CD14-positive monocyte (primary cell): ENCODE data around the gene RALB. TPM values are rescaled to one million over a fixed set of nuclear protein-coding genes. Genes with fewer than 3 reads are reported as not detected.

ENCODE experiments used
- DNase-seq, 3 donors: peaks; one replicate each; pipeline ENCODE4 v3.0.0-alpha.2; 2011 to 2022
- H2AFZ ChIP-seq: 2 replicates; pipeline ENCODE4 v1.6.0; 2012; ENCODE audit warnings: mild to moderate bottlenecking, low read depth, low read length, inconsistent platforms; ENCODE audit not compliant: insufficient read depth, poor library complexity, severe bottlenecking
- H3K27ac ChIP-seq, 2 donors: 1 replicate in 1 of 2; 2 replicates in 1 of 2; pipeline ENCODE4 v1.5.1; 2012 to 2013; ENCODE audit warnings: low read length in 2 of 2, control low read depth in 1 of 2, inconsistent platforms in 1 of 2, low read depth in 1 of 2, mild to moderate bottlenecking in 1 of 2
- H3K27me3 ChIP-seq, 2 donors: one replicate each; pipeline versions ENCODE4 v1.6.0 to v1.6.1; 2011 to 2013; ENCODE audit warnings: low read length in 2 of 2; ENCODE audit not compliant: control insufficient read depth in 2 of 2, insufficient read depth in 2 of 2
- H3K36me3 ChIP-seq, 2 donors: replicated peaks in 1 of 2; 1 replicate in 1 of 2; 2 replicates in 1 of 2; pipeline versions ENCODE4 v1.5.1 to v1.6.1; 2012 to 2013; ENCODE audit warnings: low read length in 2 of 2, control low read depth in 1 of 2, inconsistent platforms in 1 of 2, mild to moderate bottlenecking in 1 of 2; ENCODE audit not compliant: insufficient read depth in 2 of 2, control insufficient read depth in 1 of 2
- H3K4me1 ChIP-seq, 2 donors: 1 replicate in 1 of 2; 2 replicates in 1 of 2; pipeline versions ENCODE4 v1.5.1 to v1.6.1; 2012 to 2013; ENCODE audit warnings: low read length in 2 of 2, control low read depth in 1 of 2, inconsistent platforms in 1 of 2, mild to moderate bottlenecking in 1 of 2, moderate library complexity in 1 of 2; ENCODE audit not compliant: insufficient read depth in 2 of 2, control insufficient read depth in 1 of 2
- H3K4me2 ChIP-seq: replicated peaks from 2 replicates; pipeline ENCODE3; 2012; ENCODE audit warnings: low read length, moderate library complexity, mild to moderate bottlenecking; ENCODE audit not compliant: poor library complexity, severe bottlenecking; ENCODE audit errors: extremely low read depth
- H3K4me3 ChIP-seq, 3 experiments: fragments of 200-600 bp in 1 of 3; sonication (generic) in 1 of 3; replicated peaks in 1 of 3; 1 replicate in 2 of 3; 2 replicates in 1 of 3; pipeline ENCODE4 v1.5.1; 2011 to 2013; ENCODE audit warnings: low read length in 3 of 3, mild to moderate bottlenecking in 3 of 3, control low read depth in 2 of 3, low read depth in 2 of 3, inconsistent platforms in 1 of 3, moderate library complexity in 1 of 3
- H3K79me2 ChIP-seq: 2 replicates; pipeline ENCODE4 v1.6.0; 2012; ENCODE audit warnings: mild to moderate bottlenecking, control low read depth, inconsistent platforms, low read length, moderate library complexity; ENCODE audit not compliant: insufficient read depth
- H3K9ac ChIP-seq: 2 replicates; pipeline ENCODE4 v1.6.0; 2017; ENCODE audit warnings: low read length, mild to moderate bottlenecking; ENCODE audit not compliant: insufficient read depth, poor library complexity, severe bottlenecking
- H3K9me3 ChIP-seq, 2 donors: replicated peaks in 1 of 2; 1 replicate in 1 of 2; 2 replicates in 1 of 2; pipeline versions ENCODE4 v1.5.1 to v1.6.1; 2012 to 2013; ENCODE audit warnings: low read length in 2 of 2, control low read depth in 1 of 2; ENCODE audit not compliant: control insufficient read depth in 1 of 2, insufficient read depth in 1 of 2
- H4K20me1 ChIP-seq: 2 replicates; pipeline ENCODE4 v1.6.0; 2012; ENCODE audit warnings: mild to moderate bottlenecking, low read length, control low read depth, moderate library complexity; ENCODE audit not compliant: insufficient read depth
- H3K27ac Mint-ChIP-seq, 7 donors: one replicate each; pipeline ENCODE4 v1.8.0; 2020; ENCODE audit warnings: mild to moderate bottlenecking in 7 of 7, mixed read lengths in 7 of 7, moderate library complexity in 6 of 7, inconsistent platforms in 2 of 7
- H3K27me3 Mint-ChIP-seq, 3 donors: one replicate each; pipeline ENCODE4 v1.8.0; 2021 to 2022; ENCODE audit warnings: low read depth in 3 of 3, mild to moderate bottlenecking in 3 of 3, mixed read lengths in 3 of 3, moderate library complexity in 3 of 3, inconsistent platforms in 1 of 3
- H3K36me3 Mint-ChIP-seq, 2 donors: one replicate each; pipeline ENCODE4 v1.8.0; 2020; ENCODE audit warnings: mixed read lengths in 2 of 2, inconsistent platforms in 1 of 2, mild to moderate bottlenecking in 1 of 2
- H3K4me1 Mint-ChIP-seq: one replicate; pipeline ENCODE4 v1.8.0; 2020; ENCODE audit warnings: mild to moderate bottlenecking, mixed read lengths
- H3K4me3 Mint-ChIP-seq, 2 donors: one replicate each; pipeline ENCODE4 v1.8.0; 2020; ENCODE audit warnings: mild to moderate bottlenecking in 2 of 2, mixed read lengths in 2 of 2, moderate library complexity in 1 of 2
- H3K9me3 Mint-ChIP-seq, 7 donors: one replicate each; pipeline ENCODE4 v1.8.0; 2020 to 2022; ENCODE audit warnings: mixed read lengths in 7 of 7, mild to moderate bottlenecking in 6 of 7, moderate library complexity in 6 of 7, inconsistent platforms in 2 of 7
- CTCF ChIP-seq: fragments of 200-600 bp; IDR thresholded peaks from one replicate; pipeline ENCODE4 v1.8.0; 2022; ENCODE audit warnings: antibody characterized with exemption, mild to moderate bottlenecking
- WGBS: methylation state at CpG from one replicate; pipeline ENCODE4 v1.1.5; 2013; ENCODE audit warnings: missing lambda C conversion rate; ENCODE audit not compliant: insufficient coverage; 5-methylcytosine and 5-hydroxymethylcytosine counted together
- intact Hi-C, 2 donors: fragments of 100-400 bp; cut with micrococcal nuclease; formaldehyde crosslinking; loops; one replicate each; pipeline versions ENCODE4 v1.15.0 to v1.15.1; 2023
- polyA plus RNA-seq, 3 donors: library from polyadenylated mRNA; depleted of rRNA in 1 of 3; unstranded in 2 of 3; stranded (reverse) in 1 of 3; fragments of 300-500 nt in 2 of 3; fragments of >200 nt in 1 of 3; fragmentation: Illumina TruSeq in 2 of 3; gene quantifications; 1 replicate in 2 of 3; 2 replicates in 1 of 3; pipeline ENCODE4 v1.2.3, GENCODE V29; 2012 to 2021

Gene RALB
- polyA plus RNA-seq, 3 donors: 57.2 to 163 (median 139) TPM

DNA sequence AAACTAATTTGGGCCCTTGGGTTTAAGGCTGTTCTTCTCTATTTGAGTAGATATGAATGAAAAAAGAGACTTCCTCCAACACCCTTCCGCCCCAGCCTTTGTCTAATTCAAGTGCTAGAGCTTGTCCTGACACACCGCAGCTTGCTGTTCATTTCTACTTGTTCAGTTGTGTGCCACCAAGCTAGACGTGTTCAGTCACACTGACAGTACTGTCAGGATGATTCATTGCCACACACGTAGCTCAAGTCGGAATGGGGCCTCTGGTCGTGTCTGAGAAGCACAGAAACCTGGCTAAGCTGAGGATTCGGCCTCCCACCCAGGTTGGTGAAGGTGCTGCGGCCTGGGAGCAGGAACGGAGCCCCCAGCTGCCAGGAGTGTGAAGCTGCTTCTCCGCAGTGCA is 47.7 kb downstream of the RALB start:
- WGBS: 97% methylated on average over 10 of the region's 10 CpGs
- peaks cover 19% of the 10 kb centered on the region for H3K4me1 Mint-ChIP-seq
- H3K9me3 Mint-ChIP-seq: no peaks in the 10 kb centered on the region
- no peak overlapping the region for H3K4me2 ChIP-seq
- no peak overlapping the region for H2AFZ ChIP-seq
- no peaks in the 10 kb centered on the region for H3K79me2 ChIP-seq
- H3K36me3 ChIP-seq: peaks cover 47 to 79% of the 10 kb centered on the region in 2 donors
- no peak overlapping the region for H3K4me3 ChIP-seq
- no peak overlapping the region for H3K27ac Mint-ChIP-seq
- no peak for TF ChIP-seq CTCF
- H3K27ac ChIP-seq: no peak overlapping the region
- no peak overlapping the region for H3K4me3 Mint-ChIP-seq
- peaks cover 7% of the 10 kb centered on the region for H4K20me1 ChIP-seq
- intact Hi-C loops: no loop called here
- peaks cover 63 to 70% of the 10 kb centered on the region in 2 donors for H3K36me3 Mint-ChIP-seq
- no peak overlapping the region for H3K9ac ChIP-seq
- peaks cover 2 to 6% of the 10 kb centered on the region in 2 donors for H3K4me1 ChIP-seq
- no peaks in the 10 kb centered on the region for H3K27me3 ChIP-seq
- H3K27me3 Mint-ChIP-seq: peaks cover 0 to 3% (median 0%) of the 10 kb centered on the region in 3 donors
- H3K9me3 ChIP-seq: no peaks in the 10 kb centered on the region
- DNase-seq: no peak

- H3K9me3 Mint-ChIP-seq: no peaks in the 10 kb centered on the region
- H3K27me3 Mint-ChIP-seq: peaks cover 0 to 5% (median 0%) of the 10 kb centered on the region in 3 donors
- WGBS: 84% methylated on average over 4 of the region's 5 CpGs
- intact Hi-C loops: no loop called here
- Histone ChIP-seq H3K4me1 (peaks cover 11 to 15% of the 10 kb centered on the region in 2 donors), H2AFZ (no peak overlapping the region), H3K9me3 (no peaks in the 10 kb centered on the region), H4K20me1 (peaks cover 7% of the 10 kb centered on the region), H3K79me2 (no peaks in the 10 kb centered on the region), H3K36me3 (peaks cover 40 to 70% of the 10 kb centered on the region in 2 donors), H3K4me2 (no peak overlapping the region), H3K27ac (no peak overlapping the region), H3K9ac (no peak overlapping the region), H3K27me3 (no peaks in the 10 kb centered on the region), H3K4me3 (no peak overlapping the region)
- H3K4me3 Mint-ChIP-seq: no peak overlapping the region
- DNase-seq: no peak
- H3K27ac Mint-ChIP-seq: no peak overlapping the region
- H3K36me3 Mint-ChIP-seq: peaks cover 59 to 63% of the 10 kb centered on the region in 2 donors
- H3K4me1 Mint-ChIP-seq: peaks cover 28% of the 10 kb centered on the region
- TF ChIP-seq CTCF: no peak
Measured at GRCh38 chr2:120301284-120301683, 48.6 kb downstream of the RALB start.
